Spleen (tissue), 11 donors: ENCODE results near the gene SCN8A. TPM values are rescaled to one million over a fixed set of nuclear protein-coding genes. Genes with fewer than 3 reads are reported as not detected.
"Not testable (repeated sequence)": the region's sequence is repeated elsewhere in the genome, so short reads cannot be mapped to it uniquely, and the experiment has no call there.

Experiments
- DNase-seq: peaks from one replicate; pipeline ENCODE4 v3.0.0-alpha.2; 2020
- H3K27ac ChIP-seq, 8 donors: fragments of 200-600 bp; sonication (generic) in 7 of 8; 1 replicate in 4 of 8; 2 replicates in 4 of 8; pipeline versions ENCODE4 v1.5.0 to v1.8.0; 2016 to 2021; ENCODE audit warnings: inconsistent platforms in 4 of 8, mild to moderate bottlenecking in 4 of 8, moderate library complexity in 1 of 8
- H3K27me3 ChIP-seq, 7 donors: fragments of 200-600 bp; sonication (generic) in 6 of 7; replicated peaks in 1 of 7; 1 replicate in 4 of 7; 2 replicates in 3 of 7; pipeline versions ENCODE4 v1.5.0 to v1.8.0; 2016 to 2021; ENCODE audit warnings: inconsistent platforms in 3 of 7, mild to moderate bottlenecking in 1 of 7
- H3K36me3 ChIP-seq, 6 donors: fragments of 200-600 bp; sonication (generic) in 5 of 6; 1 replicate in 4 of 6; 2 replicates in 2 of 6; pipeline versions ENCODE4 v1.5.0 to v1.8.0; 2016 to 2021; ENCODE audit warnings: inconsistent platforms in 2 of 6
- H3K4me1 ChIP-seq, 6 donors: fragments of 200-600 bp; sonication (generic) in 5 of 6; 1 replicate in 3 of 6; 2 replicates in 3 of 6; pipeline versions ENCODE4 v1.5.0 to v1.8.0; 2016 to 2021; ENCODE audit warnings: inconsistent platforms in 3 of 6
- H3K4me3 ChIP-seq, 8 donors: fragments of 200-600 bp; sonication (generic) in 7 of 8; 1 replicate in 4 of 8; 2 replicates in 4 of 8; pipeline versions ENCODE4 v1.5.0 to v1.8.0; 2016 to 2021; ENCODE audit warnings: inconsistent platforms in 4 of 8, mild to moderate bottlenecking in 4 of 8, moderate library complexity in 2 of 8
- H3K9me3 ChIP-seq, 8 donors: fragments of 200-600 bp; sonication (generic) in 7 of 8; 1 replicate in 4 of 8; 2 replicates in 4 of 8; pipeline versions ENCODE4 v1.5.0 to v1.8.0; 2016 to 2021; ENCODE audit warnings: inconsistent platforms in 4 of 8
- CTCF ChIP-seq, 11 experiments: fragments of 200-600 bp in 7 of 11; fragments of 450-650 bp in 4 of 11; sonication (generic) in 4 of 11; IDR thresholded peaks in 8 of 11; conservative IDR thresholded peaks in 3 of 11; 1 replicate in 7 of 11; 2 replicates in 4 of 11; pipeline versions ENCODE4 v1.4.0 to v1.8.0; 2016 to 2021; ENCODE audit warnings: antibody characterized with exemption in 11 of 11, inconsistent platforms in 4 of 11, mild to moderate bottlenecking in 1 of 11
- POLR2A ChIP-seq, 3 donors: fragments of 450-650 bp; IDR thresholded peaks; one replicate each; pipeline ENCODE4 v1.5.1; 2017; ENCODE audit warnings: antibody characterized with exemption in 3 of 3, mild to moderate bottlenecking in 1 of 3
- POLR2AphosphoS5 ChIP-seq, 3 donors: sonication (generic); formaldehyde crosslinking; IDR thresholded peaks; one replicate each; pipeline ENCODE4 v1.5.1; 2017; ENCODE audit warnings: antibody characterized with exemption in 3 of 3
- WGBS, 5 donors: extraction: QIAGEN DNeasy Blood & Tissue Kit in 3 of 5; methylation state at CpG; one replicate each; pipeline versions ENCODE4 v1.1.5 to v1.1.7; 2013 to 2018; 5-methylcytosine and 5-hydroxymethylcytosine counted together
- intact Hi-C: fragments of 100-400 bp; cut with DNase I; formaldehyde crosslinking; loops from one replicate; pipeline ENCODE4 v1.15.0; 2023; ENCODE audit warnings: low total_unique reads
- polyA plus RNA-seq, 3 donors: library from polyadenylated mRNA; stranded (reverse); fragments of 200-250 nt; gene quantifications; one replicate each; pipeline ENCODE4 v1.2.1, GENCODE V29; 2013
- total RNA-seq, 7 donors: library from RNA; depleted of rRNA in 3 of 7; stranded (reverse); fragments of >200 nt in 3 of 7; fragmentation: NEBNext Ultra II Directional in 4 of 7; extraction: Animal tissue kit (Norgen Biotek cat#: 25700) in 4 of 7; gene quantifications; one replicate each; pipeline versions ENCODE4 v1.1.0 to v1.2.1, GENCODE V29; 2016 to 2021
- donor health status: healthy with polysubstance abuse.
- donor health status: DM: no; HTN: no; CAD: no; lungs with moderate emphysema.
- donor health status: DM: no; HTN: no; CAD: no.
- donor health status: Bipolar disorder and iron deficiency.
- donor health status: healthy.
- donor health status: DM: no; HTN: no; CAD: no.
- donor health status: DM: yes; HTN: yes; CAD: no.

SCN8A gene
- total and polyA plus RNA-seq, 10 donors, result 0.17 to 4.7 (median 3.0) TPM

GRCh38 chr12:51829011-51829481 is 238.0 kb downstream of the SCN8A start:
- no peak overlapping the region for H3K27ac ChIP-seq
- DNase-seq, result no peak
- H3K36me3 ChIP-seq, result no peaks in the 10 kb centered on the region
- TF ChIP-seq POLR2A (IDR thresholded peaks at IDR 0.05) (no peak), CTCF (IDR thresholded peaks at IDR 0.05 in 8 of 11, conservative IDR thresholded peaks at IDR 0.05 in 3 of 11) (no peak), POLR2AphosphoS5 (IDR thresholded peaks at IDR 0.05) (no peak)
- intact Hi-C loops, result no loop called here
- 84 to 96% (median 90%) methylated on average over 5 of the region's 5 CpGs for WGBS, 5 donors
- peaks cover 9 to 50% (median 36%) of the 10 kb centered on the region in 6 donors for H3K4me1 ChIP-seq
- H3K27me3 ChIP-seq, result peaks cover 0 to 51% (median 0%) of the 10 kb centered on the region in 7 donors
- no peaks in the 10 kb centered on the region for H3K9me3 ChIP-seq
- H3K4me3 ChIP-seq, result no peak overlapping the region

- TF ChIP-seq CTCF (IDR thresholded peaks at IDR 0.05 in 8 of 11, conservative IDR thresholded peaks at IDR 0.05 in 3 of 11) (no peak), POLR2AphosphoS5 (IDR thresholded peaks at IDR 0.05) (no peak), POLR2A (IDR thresholded peaks at IDR 0.05) (no peak)
- 78 to 95% (median 85%) methylated on average over 1 of the region's 1 CpG for whole genome bisulfite sequencing, 5 donors
Measured at GRCh38 chr12:51829641-51830040, 238.6 kb downstream of the SCN8A start.

GRCh38 chr12:51831817-51832216 is 240.8 kb downstream of the SCN8A start:
- intact Hi-C loops, DNase-seq, H3K36me3 ChIP-seq, H3K27ac ChIP-seq, H3K9me3 ChIP-seq, H3K4me3 ChIP-seq: not testable (repeated sequence)
- H3K27me3 ChIP-seq, result peaks cover 0 to 58% (median 0%) of the 10 kb centered on the region in 7 donors
- peaks cover 9 to 49% (median 32%) of the 10 kb centered on the region in 6 donors for H3K4me1 ChIP-seq
- WGBS, 5 donors, result 65 to 79% (median 70%) methylated on average over 5 of the region's 5 CpGs

More at GRCh38 chr12:51829641-51830040, 238.6 kb downstream of the SCN8A start:
- Histone ChIP-seq H3K4me3 (no peak overlapping the region), H3K27ac (no peak overlapping the region), H3K4me1 (peaks cover 9 to 50% (median 36%) of the 10 kb centered on the region in 6 donors), H3K36me3 (no peaks in the 10 kb centered on the region), H3K9me3 (no peaks in the 10 kb centered on the region), H3K27me3 (peaks cover 0 to 57% (median 0%) of the 10 kb centered on the region in 7 donors)
- intact Hi-C loops, result no loop called here
- no peak for DNase-seq

- H3K27ac ChIP-seq, result peak overlapping the region in 3 of 8 donors; percentile 21 to 43 (median 27)
- H3K4me3 ChIP-seq, result peak overlapping the region in 5 of 8 donors; percentile 1 to 50 (median 13)
- no peak for DNase-seq
- no peaks in the 10 kb centered on the region for H3K36me3 ChIP-seq
- intact Hi-C loops, result no loop called here
- peaks cover 0 to 66% (median 0%) of the 10 kb centered on the region in 7 donors for H3K27me3 ChIP-seq
- H3K9me3 ChIP-seq, result no peaks in the 10 kb centered on the region
- H3K4me1 ChIP-seq, result peaks cover 9 to 42% (median 27%) of the 10 kb centered on the region in 6 donors
- 5 to 10% (median 7%) methylated on average over 10 of the region's 10 CpGs for WGBS, 5 donors
- TF ChIP-seq POLR2AphosphoS5 (IDR thresholded peaks at IDR 0.05) (peak in 1 of 3 donors; percentile 71), CTCF (IDR thresholded peaks at IDR 0.05 in 8 of 11, conservative IDR thresholded peaks at IDR 0.05 in 3 of 11) (no peak)
Measured at GRCh38 chr12:51832354-51833107, 241.5 kb downstream of the SCN8A start.
